ENCODE results near the gene ALS2CL. TPM values are rescaled to one million over a fixed set of nuclear protein-coding genes. Genes with fewer than 3 reads are reported as not detected.
A peak's percentile ranks its signal among the peaks of the same experiment; 100 is the strongest.

Gene ALS2CL
- total and polyA plus RNA-seq, 8 donors = 7.8 to 61.1 (median 14.2) TPM

DNA sequence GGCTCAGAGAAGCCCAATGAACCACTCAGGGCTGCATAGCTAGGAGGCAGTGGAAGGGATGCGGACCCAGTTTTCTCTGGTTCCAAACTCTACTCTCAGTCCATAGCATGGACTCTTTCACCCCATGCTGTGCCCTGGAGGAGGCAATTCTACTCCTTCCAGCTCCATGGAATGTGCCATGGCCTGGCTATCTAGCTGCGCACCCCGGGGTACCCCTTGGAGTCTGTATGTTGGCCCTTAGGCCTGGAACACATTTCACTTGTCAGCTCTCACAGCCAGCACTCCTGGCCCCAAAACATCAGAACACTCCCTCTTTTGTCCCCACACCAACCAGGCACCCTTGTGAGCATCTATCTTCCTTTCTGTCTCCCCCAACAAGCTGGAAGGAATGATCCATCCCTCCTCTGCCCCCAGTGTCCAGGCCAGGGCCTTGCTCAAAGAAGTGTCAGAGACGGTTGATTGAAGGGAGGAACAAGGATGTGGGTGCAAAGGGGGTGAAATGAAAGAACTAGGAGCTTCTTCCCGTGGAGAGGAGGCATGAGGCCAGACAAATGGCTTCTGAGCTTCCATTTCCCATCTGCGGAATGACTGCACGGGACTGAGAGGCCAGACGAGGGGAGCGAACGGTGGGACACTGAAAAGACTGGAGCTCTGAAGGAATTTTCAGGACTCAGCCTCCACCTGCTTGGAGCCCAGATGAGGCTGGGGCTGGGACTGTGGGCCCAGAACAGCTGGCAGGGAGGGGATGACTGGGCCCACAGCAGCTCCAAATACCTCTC lies 21.4 kb upstream of the ALS2CL start:
- Histone ChIP-seq H3K36me3 (no peaks in the 10 kb centered on the region), H3K4me1 (no peaks in the 10 kb centered on the region), H3K27me3 (no peaks in the 10 kb centered on the region), H3K27ac (no peak overlapping the region), H3K4me3 (no peak overlapping the region), H3K9me3 (no peaks in the 10 kb centered on the region)
- FAIRE-seq (no peak), DNase-seq (peak in 1 of 6 donors; percentile 6), ATAC-seq (no peak)
- 84 to 89% methylated on average over 10 of the region's 10 CpGs for WGBS, 2 donors
- intact Hi-C loops (cut with DNase I) = no loop called here
- TF ChIP-seq, protein P1, sequence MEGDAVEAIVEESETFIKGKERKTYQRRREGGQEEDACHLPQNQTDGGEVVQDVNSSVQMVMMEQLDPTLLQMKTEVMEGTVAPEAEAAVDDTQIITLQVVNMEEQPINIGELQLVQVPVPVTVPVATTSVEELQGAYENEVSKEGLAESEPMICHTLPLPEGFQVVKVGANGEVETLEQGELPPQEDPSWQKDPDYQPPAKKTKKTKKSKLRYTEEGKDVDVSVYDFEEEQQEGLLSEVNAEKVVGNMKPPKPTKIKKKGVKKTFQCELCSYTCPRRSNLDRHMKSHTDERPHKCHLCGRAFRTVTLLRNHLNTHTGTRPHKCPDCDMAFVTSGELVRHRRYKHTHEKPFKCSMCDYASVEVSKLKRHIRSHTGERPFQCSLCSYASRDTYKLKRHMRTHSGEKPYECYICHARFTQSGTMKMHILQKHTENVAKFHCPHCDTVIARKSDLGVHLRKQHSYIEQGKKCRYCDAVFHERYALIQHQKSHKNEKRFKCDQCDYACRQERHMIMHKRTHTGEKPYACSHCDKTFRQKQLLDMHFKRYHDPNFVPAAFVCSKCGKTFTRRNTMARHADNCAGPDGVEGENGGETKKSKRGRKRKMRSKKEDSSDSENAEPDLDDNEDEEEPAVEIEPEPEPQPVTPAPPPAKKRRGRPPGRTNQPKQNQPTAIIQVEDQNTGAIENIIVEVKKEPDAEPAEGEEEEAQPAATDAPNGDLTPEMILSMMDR (IDR thresholded peaks at IDR 0.05) = no peak

DNA sequence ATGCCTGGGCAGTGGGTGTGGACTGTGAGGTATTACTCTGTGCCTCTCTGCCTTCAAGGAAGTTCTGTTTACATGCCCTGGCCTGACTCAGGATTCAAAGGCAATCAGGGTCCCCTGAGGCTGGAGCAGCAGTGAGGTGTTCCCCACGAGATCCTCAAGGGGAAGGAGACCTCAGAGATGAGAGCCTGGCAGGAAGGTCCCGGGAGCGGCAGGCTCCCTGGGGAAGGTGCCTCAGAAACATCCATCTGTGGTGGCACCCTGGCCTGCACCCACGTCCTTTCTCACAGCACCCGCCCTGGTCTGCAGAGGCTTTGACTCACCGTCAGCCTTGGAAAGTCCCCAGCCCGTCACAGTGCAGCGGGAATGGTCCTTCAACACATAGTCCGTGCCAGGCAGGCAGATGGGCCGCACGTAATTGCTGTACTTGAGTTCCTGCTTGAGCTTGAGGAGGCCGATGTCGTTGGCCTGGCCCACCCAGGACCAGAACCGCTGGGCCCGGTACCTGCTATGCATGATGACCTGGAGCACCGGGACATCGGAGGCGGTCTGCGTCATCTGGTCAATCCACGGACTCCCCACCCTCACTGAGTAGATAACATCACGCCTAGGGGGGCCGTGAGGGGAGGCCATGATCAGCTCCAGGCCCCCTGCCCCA lies 20.5 kb upstream of the ALS2CL start:
- Histone ChIP-seq H3K36me3 (no peaks in the 10 kb centered on the region), H3K9me3 (no peaks in the 10 kb centered on the region), H3K4me3 (no peak overlapping the region), H3K4me1 (no peaks in the 10 kb centered on the region), H3K27me3 (no peaks in the 10 kb centered on the region), H3K27ac (no peak overlapping the region)
- peak in 3 of 4 donors; percentile 26 to 56 (median 52) for ATAC-seq
- WGBS, 2 donors = 82 to 92% methylated on average over 22 of the region's 22 CpGs
- DNase-seq = peak in 1 of 6 donors; percentile 51
- intact Hi-C loops (cut with DNase I) = no loop called here
- TF ChIP-seq, protein P1 (IDR thresholded peaks at IDR 0.05) = no peak
- no peak for FAIRE-seq

DNA sequence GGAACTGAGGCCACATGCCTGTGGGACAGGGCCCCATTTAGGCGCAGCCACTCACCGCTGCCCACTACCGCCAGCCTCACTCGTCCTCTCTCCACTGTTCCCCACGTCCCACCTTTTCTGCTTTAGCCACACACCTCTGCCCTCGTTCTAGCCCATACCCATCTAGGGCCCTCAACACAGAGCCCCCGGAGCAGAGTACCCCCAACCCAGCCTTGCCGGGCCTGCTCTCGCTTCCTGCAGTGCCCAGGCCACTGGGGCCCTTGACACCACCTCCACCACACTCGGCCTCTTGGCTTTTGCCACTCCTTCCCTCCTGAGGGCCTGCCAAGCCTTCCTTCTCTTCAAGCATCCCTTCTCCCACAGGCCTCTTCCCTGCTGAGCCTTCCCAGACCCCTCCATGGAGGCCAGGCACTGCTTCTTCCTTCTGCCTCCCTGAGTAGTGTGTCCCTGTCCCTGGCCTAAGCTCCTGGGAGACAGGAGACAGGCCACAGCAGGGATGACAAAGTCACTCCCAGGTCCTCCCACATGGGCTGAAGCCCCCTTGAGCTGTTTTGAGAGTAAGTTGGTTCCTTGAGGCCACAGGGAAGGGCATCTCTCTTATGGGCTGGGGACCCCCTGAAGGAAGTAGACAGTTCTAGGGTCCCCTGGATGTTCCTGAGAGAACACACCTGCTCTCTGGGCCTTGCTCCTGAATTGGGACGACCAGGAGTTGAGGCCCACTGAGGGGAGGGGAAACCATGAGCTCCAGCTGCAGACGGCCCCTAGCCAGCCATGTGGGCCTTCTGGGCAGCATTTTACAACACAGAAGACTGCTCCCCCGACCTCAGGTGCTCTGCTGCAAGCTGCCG lies 19.8 kb upstream of the ALS2CL start:
- 72 to 77% methylated on average over 14 of the region's 14 CpGs for WGBS, 2 donors
- ATAC-seq = no peak

DNA sequence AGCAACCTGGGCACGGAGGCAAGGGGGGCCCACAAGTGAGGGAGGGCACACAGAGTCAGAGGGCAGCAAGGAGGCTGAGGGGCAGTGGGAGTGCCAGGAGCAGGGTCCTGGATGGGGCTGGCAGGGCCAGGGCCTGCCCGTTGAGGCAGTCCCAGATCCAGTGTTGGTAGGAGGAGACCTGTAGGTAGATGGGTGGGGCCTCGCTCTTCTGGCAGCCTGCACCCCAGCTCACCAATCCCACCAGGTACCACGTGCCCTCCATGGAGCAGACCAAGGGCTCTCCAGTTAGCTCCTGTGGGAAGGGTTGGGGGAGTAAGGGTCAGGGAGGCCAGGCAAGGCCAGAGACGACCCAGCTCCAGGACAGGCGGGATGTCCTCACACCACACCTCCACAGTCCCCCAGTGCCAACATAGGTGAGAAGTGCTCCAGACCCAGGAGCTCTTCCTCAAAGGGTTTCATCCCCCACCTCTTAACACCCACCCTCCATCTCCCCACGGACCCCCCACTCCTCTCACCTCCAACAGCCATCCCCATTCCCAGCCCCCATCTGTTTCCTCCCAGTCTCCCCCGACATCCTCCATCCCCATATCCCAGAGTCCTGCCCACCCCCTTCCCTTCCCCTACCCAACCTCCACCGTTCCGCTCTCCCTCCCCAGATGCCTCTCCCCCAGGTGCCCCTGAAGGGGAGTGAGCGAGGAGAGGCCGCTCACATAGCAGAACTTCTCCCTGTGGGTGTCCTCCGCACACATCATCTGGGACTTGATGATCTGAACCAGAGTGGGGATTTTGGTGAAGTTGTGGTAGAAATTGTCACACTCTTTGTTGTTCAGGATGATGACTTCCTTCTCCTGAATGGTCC lies 18.9 kb upstream of the ALS2CL start:
- Histone ChIP-seq H3K4me1 (no peaks in the 10 kb centered on the region), H3K4me3 (no peak overlapping the region), H3K9me3 (no peaks in the 10 kb centered on the region), H3K36me3 (no peaks in the 10 kb centered on the region), H3K27me3 (no peaks in the 10 kb centered on the region), H3K27ac (no peak overlapping the region)
- no peak for FAIRE-seq
- ATAC-seq = no peak
- 81 to 82% methylated on average over 13 of the region's 13 CpGs for WGBS, 2 donors
- TF ChIP-seq, protein P1 (IDR thresholded peaks at IDR 0.05) = no peak
- peak in 2 of 6 donors; percentile 1 to 46 for DNase-seq
- intact Hi-C loops (cut with DNase I) = no loop called here

More for the DNA sequence above, 19.8 kb upstream of the ALS2CL start:
- Histone ChIP-seq H3K27me3 (no peaks in the 10 kb centered on the region), H3K4me1 (no peaks in the 10 kb centered on the region), H3K36me3 (no peaks in the 10 kb centered on the region), H3K27ac (no peak overlapping the region), H3K4me3 (no peak overlapping the region), H3K9me3 (no peaks in the 10 kb centered on the region)
- FAIRE-seq (no peak), DNase-seq (peak in 2 of 6 donors; percentile 5 to 43)
- intact Hi-C loops (cut with DNase I) = no loop called here
- TF ChIP-seq, protein P1 (IDR thresholded peaks at IDR 0.05) = no peak

All from pancreas (tissue), 10 donors.